ENCODE measurements around the gene RBM18. TPM values are rescaled to one million over a fixed set of nuclear protein-coding genes. Genes with fewer than 3 reads are reported as not detected.
A peak's percentile ranks its signal among the peaks of the same experiment; 100 is the strongest.

RBM18 gene
- total RNA-seq, 2 donors from 2014 or later: 19.2 to 23.2 TPM

GRCh38 chr9:122232796-122233306 lies 31.8 kb downstream of the RBM18 start:
- DNase-seq (ENCODE audit: low spot score): no peak
- Histone ChIP-seq H3K27ac (no peak overlapping the region), H3K27me3 (peaks cover 10 to 15% of the 10 kb centered on the region in 2 donors), H3K9me3 (no peaks in the 10 kb centered on the region), H3K36me3 (no peaks in the 10 kb centered on the region), H3K4me1 (peaks cover 0 to 8% of the 10 kb centered on the region in 2 donors), H3K4me3 (no peak overlapping the region)
- no peak for TF ChIP-seq CTCF (IDR thresholded peaks at IDR 0.05)

GRCh38 chr9:122229485-122229837 lies 35.2 kb downstream of the RBM18 start:
- TF ChIP-seq CTCF (IDR thresholded peaks at IDR 0.05): no peak
- Histone ChIP-seq H3K4me3 (no peak overlapping the region), H3K36me3 (no peaks in the 10 kb centered on the region), H3K27me3 (peaks cover 29 to 41% of the 10 kb centered on the region in 2 donors), H3K4me1 (peaks cover 0 to 32% of the 10 kb centered on the region in 2 donors), H3K9me3 (no peaks in the 10 kb centered on the region), H3K27ac (no peak overlapping the region)
- no peak for DNase-seq (ENCODE audit: low spot score)

GRCh38 chr9:122228568-122229484 lies 35.8 kb downstream of the RBM18 start, which contains the start of gene LHX6:
Gene LHX6 (minus strand): TSS chr9:122228957. CDS start chr9:122228740, 217 bp downstream.
- no peak for TF ChIP-seq CTCF (IDR thresholded peaks at IDR 0.05)
- Histone ChIP-seq H3K4me1 (peaks cover 0 to 32% of the 10 kb centered on the region in 2 donors), H3K36me3 (no peaks in the 10 kb centered on the region), H3K4me3 (peak within 1 kb of the TSS; percentile 26 to 49), H3K27me3 (peaks cover 29 to 41% of the 10 kb centered on the region in 2 donors), H3K9me3 (no peaks in the 10 kb centered on the region), H3K27ac (no peak within 1 kb of the TSS)
- DNase-seq (ENCODE audit: low spot score): peak; percentile 44

GRCh38 chr9:122228191-122228567 lies 36.5 kb downstream of the RBM18 start:
- H3K4me1 ChIP-seq: peaks cover 0 to 32% of the 10 kb centered on the region in 2 donors
- peaks cover 29 to 41% of the 10 kb centered on the region in 2 donors for H3K27me3 ChIP-seq
- no peak overlapping the region for H3K27ac ChIP-seq
- TF ChIP-seq CTCF (IDR thresholded peaks at IDR 0.05): no peak
- no peaks in the 10 kb centered on the region for H3K36me3 ChIP-seq
- peak overlapping the region; percentile 26 to 49 for H3K4me3 ChIP-seq
- peak; percentile 47 for DNase-seq (ENCODE audit: low spot score)
- no peaks in the 10 kb centered on the region for H3K9me3 ChIP-seq

GRCh38 chr9:122227575-122227900 lies 37.1 kb downstream of the RBM18 start:
- no peak for TF ChIP-seq CTCF (IDR thresholded peaks at IDR 0.05)
- DNase-seq (ENCODE audit: low spot score): no peak
- no peaks in the 10 kb centered on the region for H3K36me3 ChIP-seq
- peaks cover 33 to 43% of the 10 kb centered on the region in 2 donors for H3K27me3 ChIP-seq
- no peaks in the 10 kb centered on the region for H3K9me3 ChIP-seq
- H3K27ac ChIP-seq: no peak overlapping the region
- peaks cover 0 to 32% of the 10 kb centered on the region in 2 donors for H3K4me1 ChIP-seq
- peak overlapping the region; percentile 26 to 49 for H3K4me3 ChIP-seq
